Fibroblast of mammary gland (primary cell): ENCODE results near the gene ZHX3.

ENCODE experiments used
- DNase-seq: peaks from one replicate; pipeline ENCODE4 v3.0.0-alpha.2; 2010; ENCODE audit warnings: low read depth
- H3K4me3 ChIP-seq: 2 replicates; pipeline ENCODE4 v1.5.1; 2011; ENCODE audit warnings: low read depth, mild to moderate bottlenecking, low read length, moderate library complexity; ENCODE audit not compliant: control insufficient read depth
- CTCF ChIP-seq: conservative IDR thresholded peaks from 2 replicates; pipeline ENCODE4 v1.5.1; 2011; ENCODE audit warnings: low read depth, low read length, inconsistent platforms; ENCODE audit not compliant: control insufficient read depth, insufficient read depth

Gene ZHX3

GRCh38 chr20:41167118-41167470 is 150.4 kb downstream of the ZHX3 start:
- no peak for TF ChIP-seq CTCF
- no peak overlapping the region for H3K4me3 ChIP-seq
- no peak for DNase-seq

GRCh38 chr20:41166201-41167117 is 151.1 kb downstream of the ZHX3 start:
- no peak for TF ChIP-seq CTCF
- DNase-seq = no peak
- H3K4me3 ChIP-seq = no peak overlapping the region

DNA sequence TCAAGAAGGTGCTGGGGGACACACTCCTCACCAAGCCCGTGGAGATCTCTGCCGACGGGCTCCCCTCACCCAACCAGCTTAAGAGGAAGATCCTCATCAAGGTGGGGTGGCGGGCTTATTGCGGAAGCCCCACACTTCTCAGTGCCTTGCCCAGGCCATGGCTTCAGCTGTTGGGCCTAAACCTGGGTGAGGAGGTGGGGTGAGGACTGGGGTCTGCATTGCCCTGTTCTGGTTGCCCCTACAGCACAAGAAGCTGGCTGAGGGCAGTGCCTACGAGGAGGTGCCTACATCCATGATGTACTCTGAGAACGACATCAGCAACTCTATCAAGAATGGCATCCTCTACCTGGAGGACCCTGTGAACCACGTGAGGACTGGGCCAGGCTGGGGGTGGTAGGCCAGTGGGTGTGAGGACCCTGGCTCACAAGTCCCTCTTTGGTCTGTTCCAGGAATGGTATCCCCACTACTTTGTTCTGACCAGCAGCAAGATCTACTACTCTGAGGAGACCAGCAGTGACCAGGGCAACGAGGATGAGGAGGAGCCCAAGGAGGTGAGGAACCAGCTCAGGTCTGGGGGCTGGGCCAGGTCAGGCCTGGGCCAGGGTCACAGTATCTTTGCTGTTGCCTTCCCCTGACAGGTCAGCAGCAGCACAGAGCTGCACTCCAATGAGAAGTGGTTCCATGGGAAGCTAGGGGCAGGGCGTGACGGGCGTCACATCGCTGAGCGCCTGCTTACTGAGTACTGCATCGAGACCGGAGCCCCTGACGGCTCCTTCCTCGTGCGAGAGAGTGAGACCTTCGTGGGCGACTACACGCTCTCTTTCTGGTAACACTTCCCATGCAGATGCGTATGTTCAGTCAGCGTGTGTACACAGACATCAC is 152.3 kb downstream of the ZHX3 start:
- TF ChIP-seq CTCF = no peak
- DNase-seq = no peak
- H3K4me3 ChIP-seq = no peak overlapping the region

- TF ChIP-seq CTCF = no peak
- DNase-seq = no peak
- H3K4me3 ChIP-seq = no peak overlapping the region
Measured at GRCh38 chr20:41163821-41164220, 153.7 kb downstream of the ZHX3 start.

DNA sequence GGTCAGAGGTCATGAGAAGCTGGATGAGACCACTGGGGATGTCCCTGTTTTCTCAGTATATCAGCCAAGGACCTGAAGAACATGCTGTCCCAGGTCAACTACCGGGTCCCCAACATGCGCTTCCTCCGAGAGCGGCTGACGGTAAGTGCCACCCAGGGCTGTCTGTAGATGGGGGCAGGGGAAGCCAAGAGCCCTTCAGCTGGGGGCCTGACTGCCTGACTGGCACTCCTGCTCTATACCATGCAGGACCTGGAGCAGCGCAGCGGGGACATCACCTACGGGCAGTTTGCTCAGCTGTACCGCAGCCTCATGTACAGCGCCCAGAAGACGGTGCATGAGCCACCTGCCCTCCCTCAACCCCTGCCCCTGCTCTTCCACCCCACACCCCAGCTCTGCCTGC is 155.1 kb downstream of the ZHX3 start:
- no peak for TF ChIP-seq CTCF
- DNase-seq = no peak
- no peak overlapping the region for H3K4me3 ChIP-seq

GRCh38 chr20:41161886-41162285 is 155.6 kb downstream of the ZHX3 start:
- no peak for TF ChIP-seq CTCF
- no peak for DNase-seq
- no peak overlapping the region for H3K4me3 ChIP-seq
